ENCODE data around the gene PAGE4.

GRCh38 chrX:49838374-49838773 lies 9.3 kb downstream of the PAGE4 start:
- TF ChIP-seq ZNF10 (tag by site-specific recombination; IDR thresholded peaks at IDR 0.05) (no peak), REST (tag by site-specific recombination; IDR thresholded peaks at IDR 0.05) (no peak)

All from HEK293 (cell line).